Breast epithelium (tissue), 3 donors: ENCODE data around the gene SLX4IP.

Source experiments
- POLR2A ChIP-seq: fragments of 450-650 bp; IDR thresholded peaks from one replicate; pipeline ENCODE4 v1.6.1; 2016; ENCODE audit warnings: antibody characterized with exemption, mild to moderate bottlenecking, moderate library complexity
- TF ChIP-seq, protein P1 (sequence below), 3 donors: fragments of 450-650 bp; IDR thresholded peaks; one replicate each; pipeline ENCODE4 v1.5.1; 2016 to 2017; ENCODE audit warnings: antibody characterized with exemption in 3 of 3, mild to moderate bottlenecking in 3 of 3, moderate library complexity in 3 of 3

DNA sequence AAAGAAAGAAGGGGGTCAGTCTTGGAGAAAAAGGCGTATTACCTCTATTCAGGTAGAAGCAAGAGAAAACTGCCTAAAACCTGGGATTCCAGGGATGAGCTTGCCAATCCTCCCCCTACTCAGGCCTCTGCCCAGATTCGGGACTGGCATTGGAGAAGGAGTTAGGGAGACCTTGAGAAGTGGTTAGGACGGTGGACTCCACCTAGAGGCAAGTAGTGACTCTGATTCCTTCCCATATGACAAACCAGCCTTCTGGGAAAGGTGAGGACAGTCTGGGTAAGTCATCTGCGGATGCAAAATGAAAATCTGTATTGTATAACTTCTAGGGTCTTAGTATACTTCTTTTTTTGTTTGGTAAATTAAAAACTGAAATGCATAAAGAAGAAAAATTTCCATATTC lies 43.8 kb downstream of the SLX4IP start:
- TF ChIP-seq POLR2A = no peak
- TF ChIP-seq, protein P1, sequence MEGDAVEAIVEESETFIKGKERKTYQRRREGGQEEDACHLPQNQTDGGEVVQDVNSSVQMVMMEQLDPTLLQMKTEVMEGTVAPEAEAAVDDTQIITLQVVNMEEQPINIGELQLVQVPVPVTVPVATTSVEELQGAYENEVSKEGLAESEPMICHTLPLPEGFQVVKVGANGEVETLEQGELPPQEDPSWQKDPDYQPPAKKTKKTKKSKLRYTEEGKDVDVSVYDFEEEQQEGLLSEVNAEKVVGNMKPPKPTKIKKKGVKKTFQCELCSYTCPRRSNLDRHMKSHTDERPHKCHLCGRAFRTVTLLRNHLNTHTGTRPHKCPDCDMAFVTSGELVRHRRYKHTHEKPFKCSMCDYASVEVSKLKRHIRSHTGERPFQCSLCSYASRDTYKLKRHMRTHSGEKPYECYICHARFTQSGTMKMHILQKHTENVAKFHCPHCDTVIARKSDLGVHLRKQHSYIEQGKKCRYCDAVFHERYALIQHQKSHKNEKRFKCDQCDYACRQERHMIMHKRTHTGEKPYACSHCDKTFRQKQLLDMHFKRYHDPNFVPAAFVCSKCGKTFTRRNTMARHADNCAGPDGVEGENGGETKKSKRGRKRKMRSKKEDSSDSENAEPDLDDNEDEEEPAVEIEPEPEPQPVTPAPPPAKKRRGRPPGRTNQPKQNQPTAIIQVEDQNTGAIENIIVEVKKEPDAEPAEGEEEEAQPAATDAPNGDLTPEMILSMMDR (IDR thresholded peaks at IDR 0.05) = no peak
